Measurements from ENCODE around the gene ARFGEF3. TPM values are rescaled to one million over a fixed set of nuclear protein-coding genes. Genes with fewer than 3 reads are reported as not detected.
"Not testable (repeated sequence)": the region's sequence is repeated elsewhere in the genome, so short reads cannot be mapped to it uniquely, and the experiment has no call there.

ARFGEF3 gene
- polyA plus RNA-seq (ENCODE audit: insufficient read depth in 1 of 5, insufficient read length in 5 of 5, low replicate concordance in 1 of 5): 1 to 10 TPM; 5.1 to 8.5 (median 6.0) TPM
- long read RNA-seq, donor 1: 0 reads
- long read RNA-seq, donor 2, full-length matches to known transcripts: 1 of 1 reads
- long read RNA-seq, donor 2, partial matches to known transcripts: 0 of 1 reads
- long read RNA-seq, donor 2, other reads (novel, unspliced or antisense): 0 of 1 reads
- long read RNA-seq, donor 3: 0 reads
- long read RNA-seq, donor 4: 0 reads
- long read RNA-seq, donor 5, full-length matches to known transcripts: 1 of 1 reads
- long read RNA-seq, donor 5, partial matches to known transcripts: 0 of 1 reads
- long read RNA-seq, donor 5, other reads (novel, unspliced or antisense): 0 of 1 reads
- long read RNA-seq, donor 6: 0 reads
- long read RNA-seq, donor 7: 0 reads
- long read RNA-seq, donor 8: 0 reads

- peak; percentile 16 to 18 for DNase-seq
These were observed at the start of gene ARFGEF3 for GRCh38 chr6:138161338-138162110. Gene ARFGEF3, plus strand, starts transcription at chr6:138161939. Its CDS starts 148 bp downstream, at chr6:138162087.

GRCh38 chr6:138113588-138114210, 48.0 kb upstream of the ARFGEF3 start:
- DNase-seq: no peak

GRCh38 chr6:138115201-138115600, 46.5 kb upstream of the ARFGEF3 start:
- DNase-seq: no peak

- DNase-seq: peak; percentile 51 to 70
These were observed 45.7 kb upstream of the ARFGEF3 start for GRCh38 chr6:138115877-138116660.

- DNase-seq: no peak
These were observed 45.1 kb upstream of the ARFGEF3 start for GRCh38 chr6:138116661-138116999.

GRCh38 chr6:138117376-138117914, 44.3 kb upstream of the ARFGEF3 start:
- no peak for DNase-seq

GRCh38 chr6:138119229-138119628, 42.5 kb upstream of the ARFGEF3 start:
- DNase-seq: not testable (repeated sequence)

GRCh38 chr6:138119976-138120375, 41.8 kb upstream of the ARFGEF3 start:
- DNase-seq: no peak

- no peak for DNase-seq
These were observed 37.6 kb upstream of the ARFGEF3 start for GRCh38 chr6:138124096-138124495.

GRCh38 chr6:138128096-138128495, 33.6 kb upstream of the ARFGEF3 start:
- DNase-seq: no peak

GRCh38 chr6:138129190-138129589, 32.5 kb upstream of the ARFGEF3 start:
- DNase-seq: no peak

- DNase-seq: no peak
These were observed 18.9 kb upstream of the ARFGEF3 start for GRCh38 chr6:138142806-138143205.

GRCh38 chr6:138145402-138145801, 16.3 kb upstream of the ARFGEF3 start:
- no peak for DNase-seq

- DNase-seq: no peak
These were observed 15.2 kb upstream of the ARFGEF3 start for GRCh38 chr6:138146544-138146943.

- DNase-seq: no peak
These were observed 6.3 kb upstream of the ARFGEF3 start for GRCh38 chr6:138155443-138155842.

GRCh38 chr6:138157986-138158638, 3.6 kb upstream of the ARFGEF3 start:
- DNase-seq: no peak

- no peak for DNase-seq
These were observed 2.5 kb upstream of the ARFGEF3 start for GRCh38 chr6:138159246-138159645.

GRCh38 chr6:138160329-138161087, 1.2 kb upstream of the ARFGEF3 start:
- DNase-seq: no peak

GRCh38 chr6:138161088-138161337, 726 bp upstream of the ARFGEF3 start:
- DNase-seq: no peak

All from right lung (tissue), 10 donors.